Measurements from ENCODE around the gene TEX36. TPM values are rescaled to one million over a fixed set of nuclear protein-coding genes. Genes with fewer than 3 reads are reported as not detected.

The TEX36 gene
- total RNA-seq, 1 donor from 2014 or later = not detected

DNA sequence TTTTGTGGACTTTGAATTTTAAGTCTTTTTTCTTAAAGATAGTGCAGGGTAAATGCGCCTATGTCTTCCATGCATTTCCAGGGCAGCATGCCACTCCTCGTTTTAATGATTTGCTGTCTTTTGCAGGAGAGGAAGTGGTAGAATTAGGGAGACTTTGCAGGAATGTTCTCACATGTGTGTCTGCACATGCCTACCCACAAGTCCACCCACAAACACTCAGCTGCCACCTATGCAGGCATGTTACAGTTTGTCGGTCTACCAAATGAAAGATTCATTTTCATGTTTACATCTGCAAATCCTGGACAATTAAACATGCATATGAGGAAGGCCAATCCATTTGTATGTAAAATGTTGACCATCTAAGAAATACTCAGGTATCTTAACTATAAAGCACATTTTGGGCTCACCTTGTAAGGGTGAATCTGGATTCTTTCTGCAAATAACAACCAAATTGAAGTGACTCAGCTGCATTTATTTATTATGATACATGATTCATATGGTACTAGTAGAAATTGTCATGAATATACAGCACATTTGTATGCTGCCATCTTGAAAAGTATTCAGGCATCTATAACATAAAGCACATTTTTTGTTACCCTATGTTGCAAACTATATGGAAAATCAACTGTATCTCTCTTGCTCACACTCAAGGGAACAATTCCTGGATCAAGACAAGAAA, 4.7 kb upstream of the TEX36 start:
- H3K4me3 ChIP-seq = no peak overlapping the region
- no peaks in the 10 kb centered on the region for H4K20me1 ChIP-seq (ENCODE audit: low read depth)
- H3K4me2 ChIP-seq = no peak overlapping the region
- no peak for DNase-seq (ENCODE audit: low spot score)
- Mint-ChIP-seq H3K36me3 (no peaks in the 10 kb centered on the region), H3K27ac (no peak overlapping the region), H3K9me3 (no peaks in the 10 kb centered on the region), H3K27me3 (ENCODE audit: insufficient read depth, low read depth) (peaks cover 3% of the 10 kb centered on the region), H3K4me1 (peaks cover 13% of the 10 kb centered on the region), H3K4me3 (no peak overlapping the region)
- H3K27me3 ChIP-seq = no peaks in the 10 kb centered on the region
- no peaks in the 10 kb centered on the region for H3K9me3 ChIP-seq (ENCODE audit: low read depth)
- no peaks in the 10 kb centered on the region for H3K4me1 ChIP-seq
- H3K79me2 ChIP-seq (ENCODE audit: low read depth) = no peaks in the 10 kb centered on the region
- TF ChIP-seq, protein P1, sequence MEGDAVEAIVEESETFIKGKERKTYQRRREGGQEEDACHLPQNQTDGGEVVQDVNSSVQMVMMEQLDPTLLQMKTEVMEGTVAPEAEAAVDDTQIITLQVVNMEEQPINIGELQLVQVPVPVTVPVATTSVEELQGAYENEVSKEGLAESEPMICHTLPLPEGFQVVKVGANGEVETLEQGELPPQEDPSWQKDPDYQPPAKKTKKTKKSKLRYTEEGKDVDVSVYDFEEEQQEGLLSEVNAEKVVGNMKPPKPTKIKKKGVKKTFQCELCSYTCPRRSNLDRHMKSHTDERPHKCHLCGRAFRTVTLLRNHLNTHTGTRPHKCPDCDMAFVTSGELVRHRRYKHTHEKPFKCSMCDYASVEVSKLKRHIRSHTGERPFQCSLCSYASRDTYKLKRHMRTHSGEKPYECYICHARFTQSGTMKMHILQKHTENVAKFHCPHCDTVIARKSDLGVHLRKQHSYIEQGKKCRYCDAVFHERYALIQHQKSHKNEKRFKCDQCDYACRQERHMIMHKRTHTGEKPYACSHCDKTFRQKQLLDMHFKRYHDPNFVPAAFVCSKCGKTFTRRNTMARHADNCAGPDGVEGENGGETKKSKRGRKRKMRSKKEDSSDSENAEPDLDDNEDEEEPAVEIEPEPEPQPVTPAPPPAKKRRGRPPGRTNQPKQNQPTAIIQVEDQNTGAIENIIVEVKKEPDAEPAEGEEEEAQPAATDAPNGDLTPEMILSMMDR (IDR thresholded peaks at IDR 0.05) = no peak
- TF ChIP-seq EZH2 (IDR thresholded peaks at IDR 0.05) (no peak), EZH2phosphoT487 (IDR thresholded peaks at IDR 0.05) (no peak)
- H3K9ac ChIP-seq = no peak overlapping the region
- H3K27ac ChIP-seq = no peak overlapping the region
- H3K36me3 ChIP-seq = no peaks in the 10 kb centered on the region
- no peak overlapping the region for H2AFZ ChIP-seq (replicated peaks)
- H3F3A ChIP-seq (ENCODE audit: low read depth) = no peaks in the 10 kb centered on the region

- H3K4me2 ChIP-seq = no peak overlapping the region
- H3K27me3 Mint-ChIP-seq (ENCODE audit: insufficient read depth, low read depth) = no peaks in the 10 kb centered on the region
- no peak overlapping the region for H2AFZ ChIP-seq (replicated peaks)
Observed at GRCh38 chr10:125684581-125684980, 1.6 kb upstream of the TEX36 start.

DNA sequence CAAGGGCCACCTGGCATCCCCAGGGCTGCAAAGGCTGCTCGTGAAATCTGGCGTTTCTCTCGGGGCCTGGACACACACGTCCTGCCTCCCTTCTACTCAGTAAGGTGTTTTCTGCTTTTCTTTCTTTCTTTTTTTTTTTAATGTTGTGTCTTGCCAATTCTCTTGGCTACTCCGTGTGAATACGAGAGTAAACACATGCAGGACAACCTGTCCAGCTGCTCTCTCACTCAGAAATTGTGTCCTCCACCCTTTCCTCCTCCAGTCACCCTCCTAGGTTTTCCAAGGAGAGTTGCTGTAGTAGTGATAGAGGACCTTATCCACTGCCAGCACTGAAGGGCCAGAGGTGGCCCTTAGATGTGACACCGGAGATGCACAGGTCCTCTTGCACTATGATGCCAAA, 858 bp upstream of the TEX36 start:
- no peaks in the 10 kb centered on the region for H4K20me1 ChIP-seq (ENCODE audit: low read depth)
- H3K79me2 ChIP-seq (ENCODE audit: low read depth) = no peaks in the 10 kb centered on the region
- H3K36me3 Mint-ChIP-seq = no peaks in the 10 kb centered on the region
- no peaks in the 10 kb centered on the region for H3K36me3 ChIP-seq
- H3K9me3 ChIP-seq (ENCODE audit: low read depth) = no peaks in the 10 kb centered on the region
- no peak for DNase-seq (ENCODE audit: low spot score)
- H3K4me3 ChIP-seq = no peak overlapping the region
- H3K9ac ChIP-seq = no peak overlapping the region
- no peaks in the 10 kb centered on the region for H3K9me3 Mint-ChIP-seq
- H3K4me3 Mint-ChIP-seq = no peak overlapping the region
- TF ChIP-seq, protein P1 (IDR thresholded peaks at IDR 0.05) = no peak
- TF ChIP-seq EZH2phosphoT487 (IDR thresholded peaks at IDR 0.05) (no peak), EZH2 (IDR thresholded peaks at IDR 0.05) (no peak)
- no peak overlapping the region for H3K27ac ChIP-seq
- no peaks in the 10 kb centered on the region for H3K4me1 Mint-ChIP-seq
- H3K4me2 ChIP-seq = no peak overlapping the region
- no peak overlapping the region for H2AFZ ChIP-seq (replicated peaks)
- H3K4me1 ChIP-seq = peaks cover 3% of the 10 kb centered on the region
- H3K27me3 ChIP-seq = no peaks in the 10 kb centered on the region
- H3F3A ChIP-seq (ENCODE audit: low read depth) = no peaks in the 10 kb centered on the region
- H3K27me3 Mint-ChIP-seq (ENCODE audit: insufficient read depth, low read depth) = no peaks in the 10 kb centered on the region
- H3K27ac Mint-ChIP-seq = no peak overlapping the region

More at GRCh38 chr10:125684581-125684980, 1.6 kb upstream of the TEX36 start:
- H3K27ac Mint-ChIP-seq = no peak overlapping the region
- DNase-seq (ENCODE audit: low spot score) = no peak
- Histone ChIP-seq H3K27ac (no peak overlapping the region), H3K27me3 (no peaks in the 10 kb centered on the region), H3K79me2 (ENCODE audit: low read depth) (no peaks in the 10 kb centered on the region), H3F3A (ENCODE audit: low read depth) (no peaks in the 10 kb centered on the region), H4K20me1 (ENCODE audit: low read depth) (no peaks in the 10 kb centered on the region), H3K36me3 (no peaks in the 10 kb centered on the region), H3K9ac (no peak overlapping the region), H3K9me3 (ENCODE audit: low read depth) (no peaks in the 10 kb centered on the region), H3K4me3 (no peak overlapping the region), H3K4me1 (peaks cover 3% of the 10 kb centered on the region)
- H3K4me3 Mint-ChIP-seq = no peak overlapping the region
- no peaks in the 10 kb centered on the region for H3K36me3 Mint-ChIP-seq
- TF ChIP-seq, protein P1 (IDR thresholded peaks at IDR 0.05) = no peak
- no peak for TF ChIP-seq EZH2phosphoT487 (IDR thresholded peaks at IDR 0.05)
- no peaks in the 10 kb centered on the region for H3K4me1 Mint-ChIP-seq
- H3K9me3 Mint-ChIP-seq = no peaks in the 10 kb centered on the region
